Measurements from ENCODE around the gene TMEM41A. TPM values are rescaled to one million over a fixed set of nuclear protein-coding genes. Genes with fewer than 3 reads are reported as not detected.

Gene TMEM41A
- total RNA-seq, 1 donor from 2014 or later, result 9.6 TPM

DNA sequence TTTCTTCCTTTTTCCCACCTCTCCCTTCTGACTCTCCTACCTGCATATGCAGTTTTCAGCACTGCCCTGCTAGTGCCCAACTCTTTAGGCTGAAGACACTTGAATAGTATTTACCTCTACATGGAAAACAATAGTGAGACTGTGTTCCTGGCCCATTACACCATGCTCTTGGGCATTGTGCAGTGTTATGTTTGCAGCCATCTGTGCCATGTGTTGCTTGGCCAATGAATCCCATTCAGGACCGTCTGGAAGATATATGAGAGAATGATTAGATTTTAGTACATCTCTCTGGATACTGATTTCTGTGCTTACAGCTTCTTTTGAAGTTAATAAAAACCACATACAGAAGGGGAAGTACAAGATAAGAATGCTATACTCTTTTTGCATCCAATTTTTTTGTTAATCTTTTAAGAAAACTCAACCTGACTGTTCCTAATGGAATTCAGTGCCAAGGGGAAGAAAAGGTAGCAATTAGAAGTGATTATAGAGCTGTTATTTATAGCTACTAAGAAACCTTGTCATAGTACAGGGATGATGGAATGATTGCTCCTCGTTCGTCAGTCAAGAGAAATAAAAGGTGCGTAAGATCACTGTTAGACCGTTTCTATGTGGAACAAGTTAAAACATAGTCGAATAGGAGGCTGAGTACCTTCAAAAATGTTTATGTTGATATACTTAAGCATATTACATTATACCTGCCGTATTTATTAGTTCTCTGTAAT is 58.9 kb downstream of the TMEM41A start:
- H3K36me3 ChIP-seq, result no peaks in the 10 kb centered on the region
- no peaks in the 10 kb centered on the region for H3K27me3 ChIP-seq
- no peaks in the 10 kb centered on the region for H3K4me1 ChIP-seq
- no peak overlapping the region for H3K4me3 ChIP-seq
- H3K27ac ChIP-seq, result no peak overlapping the region
- DNase-seq (ENCODE audit: extremely low spot score in 2 of 2), result no peak
- TF ChIP-seq, protein P1, sequence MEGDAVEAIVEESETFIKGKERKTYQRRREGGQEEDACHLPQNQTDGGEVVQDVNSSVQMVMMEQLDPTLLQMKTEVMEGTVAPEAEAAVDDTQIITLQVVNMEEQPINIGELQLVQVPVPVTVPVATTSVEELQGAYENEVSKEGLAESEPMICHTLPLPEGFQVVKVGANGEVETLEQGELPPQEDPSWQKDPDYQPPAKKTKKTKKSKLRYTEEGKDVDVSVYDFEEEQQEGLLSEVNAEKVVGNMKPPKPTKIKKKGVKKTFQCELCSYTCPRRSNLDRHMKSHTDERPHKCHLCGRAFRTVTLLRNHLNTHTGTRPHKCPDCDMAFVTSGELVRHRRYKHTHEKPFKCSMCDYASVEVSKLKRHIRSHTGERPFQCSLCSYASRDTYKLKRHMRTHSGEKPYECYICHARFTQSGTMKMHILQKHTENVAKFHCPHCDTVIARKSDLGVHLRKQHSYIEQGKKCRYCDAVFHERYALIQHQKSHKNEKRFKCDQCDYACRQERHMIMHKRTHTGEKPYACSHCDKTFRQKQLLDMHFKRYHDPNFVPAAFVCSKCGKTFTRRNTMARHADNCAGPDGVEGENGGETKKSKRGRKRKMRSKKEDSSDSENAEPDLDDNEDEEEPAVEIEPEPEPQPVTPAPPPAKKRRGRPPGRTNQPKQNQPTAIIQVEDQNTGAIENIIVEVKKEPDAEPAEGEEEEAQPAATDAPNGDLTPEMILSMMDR (IDR thresholded peaks at IDR 0.05), result no peak
- TF ChIP-seq POLR2A (IDR thresholded peaks at IDR 0.05) (no peak), POLR2AphosphoS5 (IDR thresholded peaks at IDR 0.05; ENCODE audit: insufficient read depth in 1 of 2, low read depth in 1 of 2) (no peak)
- H3K9me3 ChIP-seq, result no peaks in the 10 kb centered on the region
- intact Hi-C loops (cut with DNase I), result no loop called here

Other genes starting within 250 kb of the TMEM41A start
- 8.1 TPM for gene EHHADH, start 245.0 kb downstream of the TMEM41A start, total RNA-seq
- gene MAP3K13, start 135.9 kb downstream of the TMEM41A start, total RNA-seq, result 8.3 TPM
- gene LIPH, start 53.6 kb upstream of the TMEM41A start, total RNA-seq, result 2.7 TPM
- 13.8 TPM for gene SENP2, start 87.3 kb upstream of the TMEM41A start, total RNA-seq